ENCODE data around the gene CRAMP1.
A peak's percentile ranks its signal among the peaks of the same experiment; 100 is the strongest.
"Not testable (repeated sequence)": the region's sequence is repeated elsewhere in the genome, so short reads cannot be mapped to it uniquely, and the experiment has no call there.

Gene CRAMP1, protein sequence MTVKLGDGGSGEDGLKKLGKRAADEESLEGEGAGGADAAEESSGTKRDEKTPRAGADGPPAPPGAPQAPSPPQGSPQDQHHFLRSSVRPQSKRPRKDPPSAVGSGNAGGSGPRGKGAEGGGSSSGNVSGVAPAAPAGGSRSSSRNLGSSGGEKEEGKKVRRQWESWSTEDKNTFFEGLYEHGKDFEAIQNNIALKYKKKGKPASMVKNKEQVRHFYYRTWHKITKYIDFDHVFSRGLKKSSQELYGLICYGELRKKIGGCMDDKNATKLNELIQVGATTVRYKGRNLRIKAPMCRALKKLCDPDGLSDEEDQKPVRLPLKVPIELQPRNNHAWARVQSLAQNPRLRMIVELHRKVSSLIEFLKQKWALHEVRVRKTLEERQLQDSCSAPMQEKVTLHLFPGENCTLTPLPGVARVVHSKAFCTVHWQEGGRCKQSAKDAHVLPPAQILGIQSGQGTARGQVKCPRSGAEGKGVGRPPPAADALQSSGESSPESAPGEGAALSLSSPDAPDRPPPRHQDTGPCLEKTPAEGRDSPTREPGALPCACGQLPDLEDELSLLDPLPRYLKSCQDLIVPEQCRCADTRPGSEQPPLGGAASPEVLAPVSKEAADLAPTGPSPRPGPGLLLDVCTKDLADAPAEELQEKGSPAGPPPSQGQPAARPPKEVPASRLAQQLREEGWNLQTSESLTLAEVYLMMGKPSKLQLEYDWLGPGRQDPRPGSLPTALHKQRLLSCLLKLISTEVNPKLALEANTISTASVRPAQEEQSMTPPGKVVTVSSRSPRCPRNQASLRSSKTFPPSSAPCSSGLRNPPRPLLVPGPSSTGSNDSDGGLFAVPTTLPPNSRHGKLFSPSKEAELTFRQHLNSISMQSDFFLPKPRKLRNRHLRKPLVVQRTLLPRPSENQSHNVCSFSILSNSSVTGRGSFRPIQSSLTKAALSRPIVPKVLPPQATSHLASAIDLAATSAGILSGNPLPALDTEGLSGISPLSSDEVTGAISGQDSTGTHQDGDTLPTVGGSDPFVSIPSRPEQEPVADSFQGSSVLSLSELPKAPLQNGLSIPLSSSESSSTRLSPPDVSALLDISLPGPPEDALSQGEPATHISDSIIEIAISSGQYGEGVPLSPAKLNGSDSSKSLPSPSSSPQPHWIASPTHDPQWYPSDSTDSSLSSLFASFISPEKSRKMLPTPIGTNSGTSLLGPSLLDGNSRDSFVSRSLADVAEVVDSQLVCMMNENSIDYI (N-terminal part only)

GRCh38 chr16:1612320-1613111, at the start of gene CRAMP1:
Gene CRAMP1 (plus strand): TSS chr16:1612360. CDS start chr16:1614640, 2,280 bp downstream.
- no peak for DNase-seq

- no peak for DNase-seq
Observed at GRCh38 chr16:1563786-1564185, 48.4 kb upstream of the CRAMP1 start.

DNA sequence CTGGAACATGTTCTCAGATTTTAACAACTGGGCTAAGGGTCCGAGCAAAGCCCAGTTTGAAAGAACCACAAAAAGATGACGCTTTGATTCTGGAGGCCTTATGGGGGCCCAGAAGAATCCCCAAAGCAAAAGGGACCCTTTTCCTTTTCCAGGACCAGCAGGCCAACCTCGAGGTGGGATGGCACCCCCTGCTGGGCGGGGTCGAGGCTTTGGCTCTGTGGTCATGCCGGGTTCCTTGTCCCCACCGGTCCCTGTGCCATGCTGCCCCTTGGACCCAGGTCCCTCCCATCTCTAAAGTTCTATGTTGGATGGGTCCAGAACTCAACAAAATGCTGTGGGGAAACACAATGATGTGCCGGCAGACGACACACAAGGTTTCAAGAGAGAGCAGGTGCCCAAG, 47.8 kb upstream of the CRAMP1 start:
- DNase-seq, result no peak

DNA sequence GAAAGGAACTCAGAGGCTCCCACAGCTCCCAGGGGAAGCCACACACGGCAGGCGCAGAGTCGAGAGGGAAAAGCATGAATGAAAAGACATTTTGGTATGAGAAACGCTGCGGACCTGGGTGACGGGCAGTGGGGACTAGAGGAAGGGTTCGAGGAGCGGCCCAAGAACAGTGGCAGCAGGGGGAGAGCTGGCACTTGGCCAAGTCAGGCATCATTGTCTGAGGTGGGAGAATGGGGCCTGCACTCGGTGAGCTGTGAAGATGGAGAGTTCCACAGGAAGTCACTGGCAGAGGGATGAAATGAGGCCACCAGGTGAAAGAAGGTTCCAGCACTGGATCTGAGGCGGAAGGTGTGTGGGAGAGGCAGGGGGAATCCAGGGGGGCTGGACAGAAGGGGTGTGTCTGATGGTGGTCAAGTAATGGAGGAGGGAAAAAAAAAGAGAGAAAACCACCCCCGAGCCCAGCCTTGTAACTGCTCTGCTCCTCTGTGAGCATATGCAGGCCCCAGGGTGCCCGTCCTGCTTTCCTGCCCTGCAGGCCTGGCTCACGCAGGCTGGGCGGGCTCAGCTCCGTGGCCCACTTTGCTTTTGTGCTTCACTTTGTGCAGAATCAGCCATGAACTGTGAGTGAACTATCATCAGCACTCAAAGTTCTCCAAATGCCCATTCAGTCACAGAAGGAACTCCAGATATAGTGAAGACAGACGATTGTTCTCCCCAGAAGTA, 46.9 kb upstream of the CRAMP1 start:
- no peak for DNase-seq

DNA sequence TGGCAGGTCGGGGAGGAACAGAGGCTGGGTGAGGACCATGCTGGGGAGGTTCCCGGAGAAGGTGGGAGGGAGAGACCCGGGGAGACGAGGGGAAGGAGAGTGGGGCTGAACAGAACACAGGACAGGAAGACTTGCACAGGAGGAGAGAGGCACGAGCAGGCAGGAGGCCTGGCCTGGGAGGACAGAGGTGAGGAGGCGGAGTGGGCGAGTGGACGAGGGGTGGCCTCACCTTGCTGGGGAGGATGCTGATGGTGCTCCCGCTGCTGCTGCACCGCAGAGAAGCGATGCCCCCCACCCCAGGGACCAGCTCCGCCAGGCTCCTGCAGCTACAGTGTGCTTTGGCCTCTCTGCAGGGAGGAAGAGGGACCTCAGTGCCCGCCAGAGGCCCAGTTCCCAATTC, 44.2 kb upstream of the CRAMP1 start:
- no peak for DNase-seq

DNA sequence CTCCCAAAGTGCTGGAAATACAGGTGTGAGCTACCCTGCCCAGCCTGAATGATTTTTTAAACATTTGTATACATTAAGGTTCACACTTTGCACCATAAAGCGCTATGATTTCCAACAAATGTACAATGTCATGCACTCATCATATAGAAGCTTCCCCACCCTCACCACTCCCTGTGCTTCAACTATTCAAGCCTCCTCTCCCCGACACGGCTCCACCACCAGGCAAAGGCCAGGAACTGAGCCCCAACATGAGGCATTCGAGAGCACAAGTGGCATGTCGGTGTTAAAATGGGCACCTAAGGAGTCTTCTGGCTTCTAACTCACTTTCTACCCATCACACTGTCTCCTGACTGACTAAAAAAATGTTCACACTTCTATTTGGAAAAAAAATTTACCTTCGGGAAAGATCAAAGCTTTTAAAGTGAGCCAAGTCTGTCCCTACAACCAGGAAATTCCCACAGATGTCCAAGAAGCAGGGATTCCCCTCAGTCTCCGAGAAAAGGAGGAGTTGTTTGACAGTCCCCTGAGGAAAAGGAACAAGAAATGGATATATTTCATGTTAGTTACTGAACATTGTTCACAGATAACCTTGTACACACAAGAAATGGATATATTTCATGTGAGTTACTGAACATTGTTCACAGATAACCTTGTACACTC, 41.0 kb upstream of the CRAMP1 start:
- DNase-seq, result no peak

DNA sequence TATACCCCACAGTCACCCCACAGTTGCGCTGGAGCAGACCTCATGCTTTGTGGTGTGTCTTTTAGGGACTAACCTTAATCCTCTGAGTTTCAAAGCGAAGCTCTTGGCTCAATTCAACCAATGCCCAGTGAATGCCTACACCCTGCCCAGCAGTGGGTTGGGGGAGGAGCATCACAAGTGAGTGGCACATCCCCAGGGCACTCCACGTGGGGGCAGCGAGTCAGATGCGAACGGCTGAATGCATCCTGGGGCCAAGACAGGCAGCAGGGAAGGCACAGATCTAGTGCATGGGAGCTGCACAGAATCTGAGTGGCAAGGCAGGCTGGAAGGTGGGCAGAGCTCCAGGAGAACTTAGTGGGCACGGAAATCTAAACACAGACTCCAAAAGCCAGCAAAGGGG, 39.5 kb upstream of the CRAMP1 start:
- DNase-seq, result no peak

DNA sequence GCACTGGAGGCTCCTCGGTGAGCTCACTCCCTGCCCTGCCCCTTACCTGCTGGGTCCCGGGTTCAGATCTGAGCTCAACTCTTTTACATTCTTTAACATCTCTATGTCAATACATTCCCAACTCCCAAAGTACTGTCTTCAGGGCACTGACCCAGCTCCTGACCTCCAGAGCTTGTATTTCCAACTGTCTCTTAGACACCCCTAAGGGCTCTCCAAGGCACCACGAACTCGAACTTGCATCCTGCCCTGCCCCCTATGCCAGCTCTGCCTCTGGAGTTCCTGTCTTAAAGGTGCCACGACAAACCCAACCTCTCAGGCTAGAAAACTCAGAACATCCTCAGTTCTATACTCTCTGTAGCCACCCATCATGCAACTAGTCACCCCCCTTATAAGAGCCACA, 38.9 kb upstream of the CRAMP1 start:
- no peak for DNase-seq

DNA sequence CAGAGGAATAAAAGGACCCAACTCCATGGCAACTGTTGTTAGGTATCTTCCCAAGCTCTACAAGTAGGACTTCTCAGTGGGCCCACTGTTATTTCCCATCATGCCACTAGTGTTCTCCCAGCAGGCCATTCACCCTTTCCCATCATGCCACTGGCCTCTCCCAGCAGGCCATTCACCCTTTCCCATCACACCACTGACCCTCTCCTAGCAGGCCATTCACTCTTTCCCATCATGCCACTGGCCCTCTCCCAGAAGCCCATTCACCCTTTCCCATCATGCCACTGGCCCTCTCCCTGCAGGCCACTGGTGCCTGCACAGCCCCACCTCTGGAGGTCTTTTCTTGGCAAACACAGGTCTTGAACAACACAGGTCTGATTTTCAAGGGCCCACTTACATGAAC, 36.6 kb upstream of the CRAMP1 start:
- DNase-seq, result no peak

- DNase-seq, result peak; percentile 17
Observed at GRCh38 chr16:1579214-1579613, 32.9 kb upstream of the CRAMP1 start.

DNA sequence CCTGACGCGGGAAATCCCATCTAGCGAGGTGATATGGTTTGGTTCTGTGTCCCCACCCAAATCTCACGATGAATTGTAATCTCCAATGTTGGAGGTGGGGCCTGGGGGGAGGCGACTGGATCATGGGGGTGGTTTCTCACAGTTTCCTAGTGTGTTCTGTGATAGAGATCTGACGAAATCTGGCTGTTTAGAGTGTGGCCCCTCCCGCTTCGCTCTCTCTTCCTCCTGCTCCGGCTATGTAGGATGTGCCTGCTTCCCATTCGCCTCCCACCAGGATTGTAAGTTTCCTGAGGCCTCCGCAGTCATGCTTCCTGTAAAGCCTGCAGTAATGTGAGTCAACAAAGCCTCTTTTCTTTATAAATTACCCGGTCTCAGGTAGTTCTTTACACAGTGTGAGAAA, 31.9 kb upstream of the CRAMP1 start:
- no peak for DNase-seq

DNA sequence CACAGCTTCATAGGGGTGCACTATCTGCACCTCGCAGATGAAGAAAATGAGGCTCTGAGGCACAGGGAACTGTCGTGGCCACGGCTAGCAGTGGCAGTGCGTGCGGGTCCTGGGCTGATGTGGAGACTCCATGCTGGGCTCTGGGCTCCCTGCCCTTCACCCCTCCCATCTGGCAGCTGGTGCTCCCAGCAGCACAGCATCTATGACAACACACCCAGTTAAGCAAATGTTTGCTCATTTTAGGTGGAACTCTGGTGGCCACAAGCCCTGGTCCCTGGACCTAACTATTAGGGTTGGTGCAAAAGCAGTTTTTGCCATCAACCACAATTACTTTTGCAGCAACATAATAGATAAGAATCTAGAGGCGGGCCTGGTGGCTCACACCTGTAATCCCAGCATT, 31.2 kb upstream of the CRAMP1 start:
- DNase-seq, result no peak

GRCh38 chr16:1581804-1582203, 30.4 kb upstream of the CRAMP1 start:
- DNase-seq, result no peak

GRCh38 chr16:1583180-1583579, 29.0 kb upstream of the CRAMP1 start:
- DNase-seq, result no peak

GRCh38 chr16:1584926-1585484, 27.2 kb upstream of the CRAMP1 start:
- no peak for DNase-seq

GRCh38 chr16:1590366-1590765, 21.8 kb upstream of the CRAMP1 start:
- no peak for DNase-seq

GRCh38 chr16:1590930-1591705, 21.0 kb upstream of the CRAMP1 start:
- DNase-seq, result no peak

DNA sequence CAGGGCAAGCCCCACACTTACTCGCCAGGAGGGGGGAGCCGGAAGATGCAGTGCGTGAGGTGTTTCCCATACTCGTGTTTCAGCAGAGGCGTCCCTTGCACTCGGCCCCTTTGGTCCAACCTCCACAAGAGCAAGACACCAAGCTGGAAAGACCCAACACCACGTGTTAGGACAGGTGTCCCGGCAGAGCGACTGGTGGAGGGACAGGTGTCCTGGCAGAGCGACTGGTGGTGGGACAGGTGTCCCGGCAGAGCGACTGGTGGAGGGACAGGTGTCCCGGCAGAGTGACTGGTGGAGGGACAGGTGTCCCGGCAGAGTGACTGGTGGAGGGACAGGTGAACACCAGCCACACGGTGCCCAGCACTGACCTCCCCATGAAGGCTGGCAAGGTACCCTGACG, 19.7 kb upstream of the CRAMP1 start:
- DNase-seq, result no peak

DNA sequence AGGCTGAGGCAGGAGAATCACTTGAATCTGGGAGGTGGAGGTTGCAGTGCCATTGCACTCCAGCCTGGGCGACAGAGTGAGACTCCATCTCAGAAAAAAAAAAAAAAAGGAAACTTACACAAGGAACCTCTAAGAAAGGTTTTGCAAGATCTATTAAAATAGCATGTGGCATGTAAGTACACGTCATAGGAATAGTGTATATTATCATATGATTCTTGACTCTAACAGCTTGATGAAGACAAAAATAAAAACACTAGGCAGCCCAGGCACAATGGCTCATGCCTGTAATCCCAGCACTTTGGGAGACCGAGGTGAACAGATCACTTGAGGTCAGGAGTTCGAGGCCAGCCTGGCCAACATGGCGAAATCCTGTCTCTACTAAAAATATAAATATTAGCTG, 16.6 kb upstream of the CRAMP1 start:
- DNase-seq, result not testable (repeated sequence)

DNA sequence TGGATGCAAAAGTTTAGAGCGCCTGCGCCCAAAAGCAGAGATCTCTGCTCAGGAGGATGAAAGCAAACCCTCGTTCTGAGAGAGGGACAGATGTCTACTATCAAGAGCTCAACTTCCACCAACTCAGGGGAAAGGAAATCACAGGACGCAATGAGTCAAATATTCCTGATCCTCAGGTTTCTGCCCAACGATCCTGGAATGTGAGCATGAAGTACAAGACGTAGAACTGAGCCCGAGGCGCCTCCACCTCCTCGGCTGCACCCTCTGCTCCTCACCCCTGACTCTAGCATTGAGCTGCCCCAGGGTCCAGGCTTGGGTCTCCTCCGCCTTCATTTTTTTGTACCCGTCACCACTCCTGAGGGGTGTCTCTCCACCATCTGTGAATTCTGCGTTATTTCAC, 15.6 kb upstream of the CRAMP1 start:
- no peak for DNase-seq

Measured in CD4-positive, alpha-beta T cell treated with Interleukin-12 subunit alpha and Interleukin-12 subunit beta, for 1 hour (primary cell).